SK-N-SH treated with all-trans-retinoic acid at 6 μM for 48 hours (cell line): ENCODE results near the gene TBKBP1.

ENCODE experiments used
- ATAC-seq: fragments of 200-7000 bp; cut with Tn5 transposase; 3 replicates; pipeline ENCODE4 v1.9.1; 2020; ENCODE audit warnings: mild to moderate bottlenecking, moderate library complexity
- BACH2 ChIP-seq: fragments of 250-450 bp; sonication (Bioruptor Pico); IDR thresholded peaks from 2 replicates; pipeline ENCODE4 v1.9.0; 2021; ENCODE audit warnings: mild to moderate bottlenecking, borderline replicate concordance
- CREB5 ChIP-seq: fragments of 250-450 bp; sonication (Bioruptor Pico); IDR thresholded peaks from 2 replicates; pipeline ENCODE4 v1.5.1; 2020; ENCODE audit warnings: low read depth, mild to moderate bottlenecking, moderate library complexity
- CSDC2 ChIP-seq: fragments of 250-450 bp; sonication (Bioruptor Pico); IDR thresholded peaks from 2 replicates; pipeline ENCODE4 v1.5.0; 2020; ENCODE audit warnings: mild to moderate bottlenecking, moderate library complexity
- ESRRG ChIP-seq: fragments of 250-450 bp; sonication (Bioruptor Pico); IDR thresholded peaks from 2 replicates; pipeline ENCODE4 v1.6.1; 2021; ENCODE audit warnings: mild to moderate bottlenecking
- GLIS3 ChIP-seq: fragments of 250-450 bp; sonication (Bioruptor Pico); IDR thresholded peaks from 2 replicates; pipeline ENCODE4 v1.5.0; 2020; ENCODE audit warnings: mild to moderate bottlenecking, moderate library complexity
- ISL1 ChIP-seq: fragments of 250-450 bp; sonication (Bioruptor Pico); IDR thresholded peaks from 2 replicates; pipeline ENCODE4 v2.1.2; 2022; ENCODE audit warnings: mild to moderate bottlenecking, moderate library complexity
- PATZ1 ChIP-seq: fragments of 250-450 bp; sonication (Bioruptor Pico); IDR thresholded peaks from 2 replicates; pipeline ENCODE4 v1.8.0; 2020; ENCODE audit warnings: mild to moderate bottlenecking, moderate library complexity, borderline replicate concordance
- POU6F1 ChIP-seq: fragments of 250-450 bp; sonication (Bioruptor Pico); IDR thresholded peaks from 2 replicates; pipeline ENCODE4 v1.8.0; 2021; ENCODE audit warnings: low read depth, mild to moderate bottlenecking, moderate library complexity, borderline replicate concordance
- PPARA ChIP-seq: fragments of 250-450 bp; sonication (Bioruptor Pico); IDR thresholded peaks from 2 replicates; pipeline ENCODE4 v1.5.0; 2020; ENCODE audit warnings: mild to moderate bottlenecking, borderline replicate concordance
- RARB ChIP-seq: fragments of 250-450 bp; sonication (Bioruptor Pico); IDR thresholded peaks from 2 replicates; pipeline ENCODE4 v1.8.0; 2021; ENCODE audit warnings: mild to moderate bottlenecking, moderate library complexity
- SNAI2 ChIP-seq: fragments of 250-450 bp; sonication (Bioruptor Pico); IDR thresholded peaks from 2 replicates; pipeline ENCODE4 v1.5.0; 2020; ENCODE audit warnings: mild to moderate bottlenecking, moderate library complexity
- TCF4 ChIP-seq: fragments of 250-450 bp; sonication (Bioruptor Pico); IDR thresholded peaks from 2 replicates; pipeline ENCODE4 v1.8.0; 2021; ENCODE audit warnings: mild to moderate bottlenecking, moderate library complexity, borderline replicate concordance
- TOX ChIP-seq: fragments of 250-450 bp; sonication (Bioruptor Pico); IDR thresholded peaks from 2 replicates; pipeline ENCODE4 v1.8.0; 2021; ENCODE audit warnings: mild to moderate bottlenecking, moderate library complexity, borderline replicate concordance
- TSHZ2 ChIP-seq: fragments of 250-450 bp; sonication (Bioruptor Pico); IDR thresholded peaks from 2 replicates; pipeline ENCODE4 v1.5.0; 2020; ENCODE audit warnings: mild to moderate bottlenecking, moderate library complexity
- ZC3H10 ChIP-seq: fragments of 250-450 bp; sonication (Bioruptor Pico); IDR thresholded peaks from 2 replicates; pipeline ENCODE4 v1.5.1; 2021; ENCODE audit warnings: mild to moderate bottlenecking, moderate library complexity
- ZFP30 ChIP-seq: fragments of 450-650 bp; formaldehyde crosslinking; IDR thresholded peaks from 2 replicates; pipeline ENCODE4 v1.5.0; 2022; ENCODE audit warnings: mild to moderate bottlenecking, moderate library complexity
- ZNF565 ChIP-seq: fragments of 450-650 bp; formaldehyde crosslinking; conservative IDR thresholded peaks from 2 replicates; pipeline ENCODE4 v1.5.0; 2020; ENCODE audit warnings: low read depth, mild to moderate bottlenecking, moderate library complexity
- ZNF70 ChIP-seq: fragments of 450-650 bp; formaldehyde crosslinking; IDR thresholded peaks from 2 replicates; pipeline ENCODE4 v1.5.0; 2020; ENCODE audit warnings: mild to moderate bottlenecking, moderate library complexity
- ZNF8 ChIP-seq: fragments of 450-650 bp; formaldehyde crosslinking; IDR thresholded peaks from 2 replicates; pipeline ENCODE4 v1.5.0; 2020; ENCODE audit warnings: mild to moderate bottlenecking, moderate library complexity

The TBKBP1 gene

GRCh38 chr17:47692895-47693730 lies 848 bp upstream of the TBKBP1 start (continued):
- TF ChIP-seq ZNF565 (CRISPR knock-in tag): no peak

GRCh38 chr17:47694581-47695428 lies 844 bp downstream of the TBKBP1 start:
- TF ChIP-seq ZC3H10: no peak
- TF ChIP-seq SNAI2 (CRISPR knock-in tag): no peak
- TF ChIP-seq PATZ1: no peak
- no peak for TF ChIP-seq GLIS3 (CRISPR knock-in tag)
- no peak for TF ChIP-seq RARB
- TF ChIP-seq ZFP30: no peak
- TF ChIP-seq ISL1 (CRISPR knock-in tag): no peak
- TF ChIP-seq TSHZ2: no peak
- TF ChIP-seq ESRRG: no peak
- TF ChIP-seq TOX: no peak
- no peak for TF ChIP-seq PPARA (CRISPR knock-in tag)
- no peak for TF ChIP-seq BACH2
- no peak for TF ChIP-seq CSDC2 (CRISPR knock-in tag)
- TF ChIP-seq POU6F1 (CRISPR knock-in tag): no peak
- no peak for TF ChIP-seq CREB5 (CRISPR knock-in tag)
- no peak for TF ChIP-seq TCF4 (CRISPR knock-in tag)
- TF ChIP-seq ZNF8 (CRISPR knock-in tag): no peak
- TF ChIP-seq ZNF70 (CRISPR knock-in tag): no peak
- peak; percentile 51 for ATAC-seq

- no peak for ATAC-seq
- TF ChIP-seq ZNF565 (CRISPR knock-in tag) (no peak), CSDC2 (CRISPR knock-in tag) (no peak), PATZ1 (no peak)
Measured at GRCh38 chr17:47695429-47696376, 1.7 kb downstream of the TBKBP1 start.
